ENCODE measurements around the gene HSD17B12.

HSD17B12 gene

DNA sequence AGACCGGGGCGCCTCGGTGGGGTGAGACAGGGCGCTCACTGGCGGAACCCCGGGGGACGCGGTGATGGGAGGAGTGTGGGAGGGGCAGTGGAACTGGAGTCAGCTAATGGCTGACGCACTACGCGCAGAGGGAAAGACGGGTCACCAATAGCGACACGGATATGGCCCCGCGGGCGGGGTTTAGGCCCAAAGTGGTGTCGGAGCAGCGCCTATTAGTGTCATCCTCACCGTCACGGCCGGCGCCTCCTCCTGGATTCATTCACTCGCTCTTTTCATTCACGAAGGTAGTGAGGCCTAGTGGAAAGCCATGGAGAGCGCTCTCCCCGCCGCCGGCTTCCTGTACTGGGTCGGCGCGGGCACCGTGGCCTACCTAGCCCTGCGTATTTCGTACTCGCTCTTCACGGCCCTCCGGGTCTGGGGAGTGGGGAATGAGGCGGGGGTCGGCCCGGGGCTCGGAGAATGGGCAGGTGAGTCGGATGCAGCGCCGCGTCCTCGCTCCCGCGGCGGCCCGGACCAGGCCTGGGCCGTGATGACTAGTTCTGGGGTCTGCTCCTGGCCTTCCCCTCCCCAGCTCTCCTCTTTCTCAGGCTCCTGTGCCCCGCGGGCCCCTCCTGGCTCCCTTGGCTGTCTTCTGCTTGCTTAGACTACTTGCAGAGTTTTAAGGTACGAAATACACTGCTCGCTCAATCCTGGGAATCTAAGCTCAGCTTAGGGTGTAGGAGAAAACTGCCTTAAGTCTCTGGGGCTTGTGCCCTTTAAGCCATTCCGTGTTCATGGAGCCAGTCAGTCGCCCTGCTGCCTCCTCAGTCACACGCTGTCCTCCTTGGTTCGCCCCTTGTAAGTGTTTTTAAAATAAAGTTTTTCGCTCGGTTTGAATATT, at the start of gene HSD17B12:
Gene HSD17B12 (plus strand): TSS at position 218 of the 880 bp plus-strand sequence. CDS start 90 bp downstream, at position 308.
- Histone ChIP-seq H3K4me1 (ENCODE audit: control insufficient read depth, insufficient read depth, low read length) (peaks cover 32% of the 10 kb centered on the region), H3K36me3 (ENCODE audit: control insufficient read depth, insufficient read depth, low read length, severe bottlenecking) (peaks cover 20% of the 10 kb centered on the region), H3K9me3 (ENCODE audit: control insufficient read depth, low read length) (no peaks in the 10 kb centered on the region), H3K9ac (ENCODE audit: low read length) (peak within 1 kb of the TSS; percentile 97), H3K27me3 (replicated peaks; ENCODE audit: control insufficient read depth, insufficient read depth, low read length) (no peaks in the 10 kb centered on the region), H3K4me3 (ENCODE audit: low read length) (peak within 1 kb of the TSS; percentile 99)
- DNase-seq (ENCODE audit: low read depth), result peak; percentile 99

DNA sequence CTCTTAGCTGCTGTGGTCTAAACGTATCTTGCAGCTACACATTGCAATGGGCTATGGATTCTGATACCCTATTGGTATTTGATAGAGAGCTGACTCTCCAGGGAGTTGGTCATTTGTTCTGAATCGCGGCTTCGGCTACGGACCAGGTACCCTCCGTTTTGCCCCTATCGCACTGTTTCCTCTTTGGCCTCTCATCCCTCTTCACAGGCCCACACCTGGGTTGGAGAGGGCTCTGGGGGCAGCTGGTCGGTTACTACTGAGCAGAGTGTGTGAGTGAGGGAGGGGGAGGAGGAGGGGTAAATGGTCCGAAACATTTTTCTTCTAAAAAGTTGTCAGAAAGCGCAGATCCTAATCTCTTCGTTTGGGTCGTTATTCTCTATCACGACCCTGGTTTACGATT, 48.8 kb upstream of the HSD17B12 start:
- Histone ChIP-seq H3K36me3 (ENCODE audit: control insufficient read depth, insufficient read depth, low read length, severe bottlenecking) (no peaks in the 10 kb centered on the region), H3K27me3 (replicated peaks; ENCODE audit: control insufficient read depth, insufficient read depth, low read length) (peaks cover 11% of the 10 kb centered on the region), H3K9ac (ENCODE audit: low read length) (no peak overlapping the region), H3K4me3 (ENCODE audit: low read length) (no peak overlapping the region), H3K4me1 (ENCODE audit: control insufficient read depth, insufficient read depth, low read length) (no peaks in the 10 kb centered on the region), H3K9me3 (ENCODE audit: control insufficient read depth, low read length) (no peaks in the 10 kb centered on the region)
- DNase-seq (ENCODE audit: low read depth), result no peak

DNA sequence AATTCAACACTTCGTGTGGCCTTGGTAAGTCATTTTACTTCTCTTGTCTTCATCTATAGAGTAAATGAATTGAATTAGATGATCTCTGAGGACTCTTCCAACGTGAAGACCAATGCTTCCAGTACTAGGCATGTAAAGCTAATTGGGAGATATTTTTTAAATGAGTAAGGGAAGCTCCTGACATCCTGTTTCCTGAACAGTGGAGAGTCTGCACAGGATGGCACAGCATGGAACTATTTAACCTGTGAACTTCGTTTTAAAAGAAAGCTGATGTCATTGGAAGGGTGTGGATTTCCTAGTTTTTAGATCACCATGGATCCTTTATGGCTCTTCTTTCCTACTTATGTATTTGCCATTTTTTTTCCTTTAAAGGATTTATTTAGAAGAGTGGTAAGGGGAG, 48.4 kb upstream of the HSD17B12 start:
- DNase-seq (ENCODE audit: low read depth), result no peak
- Histone ChIP-seq H3K4me3 (ENCODE audit: low read length) (no peak overlapping the region), H3K36me3 (ENCODE audit: control insufficient read depth, insufficient read depth, low read length, severe bottlenecking) (no peaks in the 10 kb centered on the region), H3K4me1 (ENCODE audit: control insufficient read depth, insufficient read depth, low read length) (no peaks in the 10 kb centered on the region), H3K9me3 (ENCODE audit: control insufficient read depth, low read length) (no peaks in the 10 kb centered on the region), H3K9ac (ENCODE audit: low read length) (no peak overlapping the region), H3K27me3 (replicated peaks; ENCODE audit: control insufficient read depth, insufficient read depth, low read length) (peaks cover 11% of the 10 kb centered on the region)

DNA sequence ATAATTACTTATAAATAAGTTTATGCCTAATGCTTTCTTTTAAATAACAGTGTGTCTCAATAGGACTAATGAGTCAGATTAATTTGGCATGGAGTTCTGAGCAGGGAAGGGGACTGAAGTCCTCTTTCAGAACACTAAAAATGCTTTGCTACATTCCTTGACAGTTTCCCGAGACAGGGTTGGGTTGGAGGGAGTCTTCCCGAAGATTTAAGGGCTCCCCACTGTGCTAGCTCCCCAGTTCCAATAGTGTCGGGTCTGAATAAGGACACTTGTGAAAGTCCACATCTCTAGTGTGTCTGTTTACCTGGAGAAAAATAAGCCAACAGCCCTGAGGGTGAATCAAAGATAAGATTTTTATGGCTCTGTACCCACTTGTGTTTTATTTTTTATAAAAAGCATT, 41.8 kb upstream of the HSD17B12 start:
- H3K9ac ChIP-seq (ENCODE audit: low read length), result no peak overlapping the region
- H3K27me3 ChIP-seq (replicated peaks; ENCODE audit: control insufficient read depth, insufficient read depth, low read length), result peaks cover 27% of the 10 kb centered on the region
- no peaks in the 10 kb centered on the region for H3K4me1 ChIP-seq (ENCODE audit: control insufficient read depth, insufficient read depth, low read length)
- H3K4me3 ChIP-seq (ENCODE audit: low read length), result no peak overlapping the region
- DNase-seq (ENCODE audit: low read depth), result no peak
- no peaks in the 10 kb centered on the region for H3K36me3 ChIP-seq (ENCODE audit: control insufficient read depth, insufficient read depth, low read length, severe bottlenecking)
- no peaks in the 10 kb centered on the region for H3K9me3 ChIP-seq (ENCODE audit: control insufficient read depth, low read length)

DNA sequence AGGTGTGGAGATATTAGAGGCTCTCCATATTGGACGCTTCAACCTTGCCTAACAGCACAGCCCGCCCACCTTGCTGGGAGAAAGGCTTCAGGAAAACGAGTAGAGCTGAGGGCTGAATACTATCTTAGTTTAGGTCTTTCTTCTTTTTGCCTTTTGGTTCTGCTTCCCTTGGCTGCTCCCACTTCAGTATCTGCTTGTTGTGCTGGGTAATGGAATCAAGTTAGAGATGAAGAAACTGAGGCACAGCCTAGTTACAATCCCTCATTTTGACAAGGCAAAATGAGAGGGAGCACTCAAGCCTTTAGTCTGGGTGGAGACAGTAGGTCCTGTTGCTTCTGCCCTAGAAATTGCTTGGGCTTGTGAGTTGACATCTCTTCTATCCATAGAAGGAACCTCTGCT, 41.3 kb upstream of the HSD17B12 start:
- DNase-seq (ENCODE audit: low read depth), result no peak
- no peaks in the 10 kb centered on the region for H3K9me3 ChIP-seq (ENCODE audit: control insufficient read depth, low read length)
- H3K4me3 ChIP-seq (ENCODE audit: low read length), result no peak overlapping the region
- H3K9ac ChIP-seq (ENCODE audit: low read length), result no peak overlapping the region
- H3K4me1 ChIP-seq (ENCODE audit: control insufficient read depth, insufficient read depth, low read length), result no peaks in the 10 kb centered on the region
- H3K27me3 ChIP-seq (replicated peaks; ENCODE audit: control insufficient read depth, insufficient read depth, low read length), result peaks cover 27% of the 10 kb centered on the region
- no peaks in the 10 kb centered on the region for H3K36me3 ChIP-seq (ENCODE audit: control insufficient read depth, insufficient read depth, low read length, severe bottlenecking)

DNA sequence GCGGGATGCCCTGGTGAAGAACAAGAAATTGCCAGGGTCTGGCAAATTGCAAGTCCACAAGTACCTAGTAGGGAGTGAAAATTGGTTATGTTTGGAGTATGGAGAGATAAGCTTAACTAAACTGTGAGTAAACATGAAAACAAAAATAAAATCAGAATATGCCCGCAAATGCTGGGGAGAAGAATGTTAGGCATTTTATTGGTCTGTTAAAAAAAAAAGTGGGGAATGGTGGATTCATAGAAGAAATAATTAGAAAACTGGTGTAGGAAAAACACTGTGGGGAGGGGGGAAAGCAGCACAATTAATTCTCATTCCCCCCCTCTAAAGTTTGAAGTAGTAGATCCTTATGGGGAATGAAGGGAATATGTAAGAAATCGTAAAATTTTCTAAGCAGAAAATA, 40.6 kb upstream of the HSD17B12 start:
- DNase-seq (ENCODE audit: low read depth), result no peak
- Histone ChIP-seq H3K4me1 (ENCODE audit: control insufficient read depth, insufficient read depth, low read length) (peaks cover 1% of the 10 kb centered on the region), H3K4me3 (ENCODE audit: low read length) (no peak overlapping the region), H3K9ac (ENCODE audit: low read length) (no peak overlapping the region), H3K36me3 (ENCODE audit: control insufficient read depth, insufficient read depth, low read length, severe bottlenecking) (no peaks in the 10 kb centered on the region), H3K9me3 (ENCODE audit: control insufficient read depth, low read length) (no peaks in the 10 kb centered on the region), H3K27me3 (replicated peaks; ENCODE audit: control insufficient read depth, insufficient read depth, low read length) (peaks cover 23% of the 10 kb centered on the region)

DNA sequence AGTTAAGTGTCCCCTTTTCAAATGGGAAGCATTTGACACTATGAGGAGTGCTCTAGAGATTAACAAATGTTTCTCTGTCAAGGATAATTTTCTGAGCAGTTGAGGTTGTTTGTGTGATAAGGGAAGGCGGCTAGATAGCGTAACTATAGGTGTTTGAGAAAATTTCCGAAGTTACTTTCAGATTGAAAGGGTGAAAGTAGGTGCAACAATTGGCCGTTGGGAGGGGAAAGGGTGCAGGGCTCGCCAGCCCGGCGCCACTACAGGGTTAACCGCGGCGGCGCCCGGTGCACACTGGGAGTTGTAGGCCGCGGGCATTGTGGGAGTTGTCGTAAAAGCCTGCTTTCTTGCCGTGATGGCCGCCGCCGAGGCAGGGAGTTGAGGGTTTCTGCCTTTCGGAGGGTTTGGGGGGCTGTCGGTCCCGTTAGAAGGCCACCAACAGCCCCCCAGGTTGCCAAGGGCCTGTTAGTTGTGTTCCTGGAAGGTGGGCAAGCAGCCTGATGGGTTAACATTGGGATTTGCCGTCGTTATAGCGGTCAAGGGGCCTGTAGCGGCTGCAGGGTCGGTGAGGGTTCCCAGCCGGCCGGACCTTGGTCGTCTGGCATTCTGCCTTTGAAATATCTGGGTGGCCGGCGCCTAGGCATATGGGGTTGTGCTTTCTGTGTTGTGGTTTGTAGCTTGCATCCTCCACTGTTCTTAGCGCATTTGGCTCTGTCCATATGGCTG, 36.5 kb upstream of the HSD17B12 start:
- H3K4me1 ChIP-seq (ENCODE audit: control insufficient read depth, insufficient read depth, low read length), result peaks cover 18% of the 10 kb centered on the region
- H3K9ac ChIP-seq (ENCODE audit: low read length), result peak overlapping the region; percentile 97
- H3K36me3 ChIP-seq (ENCODE audit: control insufficient read depth, insufficient read depth, low read length, severe bottlenecking), result no peaks in the 10 kb centered on the region
- peaks cover 9% of the 10 kb centered on the region for H3K27me3 ChIP-seq (replicated peaks; ENCODE audit: control insufficient read depth, insufficient read depth, low read length)
- H3K4me3 ChIP-seq (ENCODE audit: low read length), result peak overlapping the region; percentile 91
- DNase-seq (ENCODE audit: low read depth), result peak; percentile 96
- no peaks in the 10 kb centered on the region for H3K9me3 ChIP-seq (ENCODE audit: control insufficient read depth, low read length)

DNA sequence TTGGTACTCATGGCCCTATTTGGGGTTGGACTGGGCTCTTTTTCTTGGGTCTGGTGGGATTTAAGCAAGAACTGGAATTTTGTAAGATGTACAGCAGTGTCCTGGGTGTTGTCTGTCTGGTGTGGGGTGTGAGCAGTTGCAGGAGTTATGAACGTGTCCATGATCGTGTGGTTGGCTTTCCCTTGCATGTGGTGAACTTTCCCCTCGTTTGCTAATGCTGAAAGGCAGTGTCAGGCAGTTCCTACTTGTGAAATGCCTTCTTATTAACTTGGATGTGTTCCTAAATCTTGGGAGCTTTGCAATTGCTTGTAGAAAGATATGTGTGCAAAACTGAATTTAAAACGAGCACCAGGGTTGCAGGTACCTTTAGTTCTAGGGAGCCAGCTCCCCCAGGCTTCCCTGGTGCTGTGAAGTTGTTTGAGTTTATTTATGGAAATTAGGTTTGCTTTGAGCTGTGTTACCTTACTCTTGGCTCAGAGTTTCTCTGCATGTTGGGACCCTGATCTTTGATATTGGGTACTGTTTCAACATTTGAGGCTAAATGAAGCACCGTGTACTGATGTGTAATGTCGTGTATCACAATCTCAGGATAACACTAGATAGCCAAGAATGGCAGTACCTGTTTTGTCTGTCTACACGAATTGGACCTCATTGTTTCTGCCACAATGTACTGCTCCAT, 35.8 kb upstream of the HSD17B12 start:
- H3K27me3 ChIP-seq (replicated peaks; ENCODE audit: control insufficient read depth, insufficient read depth, low read length), result peaks cover 2% of the 10 kb centered on the region
- peak; percentile 38 for DNase-seq (ENCODE audit: low read depth)
- H3K4me1 ChIP-seq (ENCODE audit: control insufficient read depth, insufficient read depth, low read length), result peaks cover 18% of the 10 kb centered on the region

DNA sequence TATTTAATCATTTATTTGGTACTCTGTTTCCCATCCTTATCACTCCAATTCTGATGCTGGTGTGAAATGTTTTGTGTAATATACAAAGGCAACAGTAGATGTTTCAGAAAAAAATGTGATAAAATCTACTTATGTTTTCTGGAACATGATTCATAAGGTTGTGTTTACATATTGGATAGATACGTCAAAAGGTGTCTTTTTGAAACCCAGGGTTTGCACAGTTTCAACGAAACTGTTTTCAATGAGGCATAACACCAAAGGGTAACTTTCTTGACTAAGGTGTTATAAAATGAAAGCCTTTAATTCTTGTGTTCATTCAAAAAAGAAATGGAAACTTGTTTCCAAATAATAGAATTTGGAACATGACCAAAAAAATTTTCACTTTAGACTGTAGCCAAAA, 33.8 kb upstream of the HSD17B12 start:
- Histone ChIP-seq H3K4me3 (ENCODE audit: low read length) (no peak overlapping the region), H3K4me1 (ENCODE audit: control insufficient read depth, insufficient read depth, low read length) (peaks cover 18% of the 10 kb centered on the region), H3K36me3 (ENCODE audit: control insufficient read depth, insufficient read depth, low read length, severe bottlenecking) (no peaks in the 10 kb centered on the region), H3K27me3 (replicated peaks; ENCODE audit: control insufficient read depth, insufficient read depth, low read length) (no peaks in the 10 kb centered on the region), H3K9me3 (ENCODE audit: control insufficient read depth, low read length) (no peaks in the 10 kb centered on the region), H3K9ac (ENCODE audit: low read length) (no peak overlapping the region)
- DNase-seq (ENCODE audit: low read depth), result no peak

More for the DNA sequence above, 35.8 kb upstream of the HSD17B12 start:
- Histone ChIP-seq H3K9ac (ENCODE audit: low read length) (peak overlapping the region; percentile 97), H3K4me3 (ENCODE audit: low read length) (peak overlapping the region; percentile 91), H3K9me3 (ENCODE audit: control insufficient read depth, low read length) (no peaks in the 10 kb centered on the region), H3K36me3 (ENCODE audit: control insufficient read depth, insufficient read depth, low read length, severe bottlenecking) (no peaks in the 10 kb centered on the region)

DNA sequence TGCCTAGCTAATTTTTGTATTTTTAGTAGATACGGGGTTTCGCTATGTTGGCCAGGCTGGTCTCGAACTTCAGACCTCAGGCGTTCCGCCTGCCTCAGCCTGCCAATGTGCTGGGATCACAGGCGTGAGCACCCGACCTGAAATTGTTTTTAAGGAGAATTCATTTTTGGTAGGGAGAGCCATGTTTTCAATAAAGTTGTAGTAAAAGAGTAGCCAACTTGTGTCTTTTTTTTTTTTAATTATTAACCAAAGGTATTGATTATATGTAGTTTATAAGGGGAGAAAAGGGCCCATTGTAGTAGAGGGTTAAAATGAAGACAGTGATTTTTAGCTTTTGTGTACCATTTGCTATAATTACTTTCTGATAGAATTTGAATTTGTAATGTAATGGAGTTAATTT, 31.6 kb upstream of the HSD17B12 start:
- Histone ChIP-seq H3K4me1 (ENCODE audit: control insufficient read depth, insufficient read depth, low read length) (peaks cover 18% of the 10 kb centered on the region), H3K9ac (ENCODE audit: low read length) (no peak overlapping the region), H3K9me3 (ENCODE audit: control insufficient read depth, low read length) (no peaks in the 10 kb centered on the region), H3K4me3 (ENCODE audit: low read length) (no peak overlapping the region), H3K27me3 (replicated peaks; ENCODE audit: control insufficient read depth, insufficient read depth, low read length) (no peaks in the 10 kb centered on the region), H3K36me3 (ENCODE audit: control insufficient read depth, insufficient read depth, low read length, severe bottlenecking) (no peaks in the 10 kb centered on the region)
- DNase-seq (ENCODE audit: low read depth), result no peak

DNA sequence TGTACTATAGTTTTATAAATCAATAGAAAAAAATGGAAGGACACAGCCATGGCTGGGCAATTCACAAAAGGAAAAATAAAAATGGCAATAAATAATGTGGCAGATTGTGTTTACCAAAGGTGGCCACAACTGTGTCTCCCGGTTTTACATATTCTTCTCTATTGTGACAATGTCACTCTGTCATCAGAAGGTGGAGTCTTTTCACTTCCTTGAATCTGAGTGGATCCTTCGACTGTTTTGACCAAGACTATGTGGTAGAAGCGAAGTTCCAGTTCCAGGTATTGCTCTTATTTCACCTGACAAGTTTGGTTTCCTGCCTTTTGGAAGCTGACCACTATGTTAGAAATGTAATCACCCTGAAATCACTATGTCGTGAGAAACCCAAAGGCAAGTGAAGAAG, 31.0 kb upstream of the HSD17B12 start:
- Histone ChIP-seq H3K9me3 (ENCODE audit: control insufficient read depth, low read length) (no peaks in the 10 kb centered on the region), H3K36me3 (ENCODE audit: control insufficient read depth, insufficient read depth, low read length, severe bottlenecking) (no peaks in the 10 kb centered on the region), H3K4me1 (ENCODE audit: control insufficient read depth, insufficient read depth, low read length) (peaks cover 18% of the 10 kb centered on the region), H3K27me3 (replicated peaks; ENCODE audit: control insufficient read depth, insufficient read depth, low read length) (no peaks in the 10 kb centered on the region), H3K9ac (ENCODE audit: low read length) (no peak overlapping the region), H3K4me3 (ENCODE audit: low read length) (no peak overlapping the region)
- DNase-seq (ENCODE audit: low read depth), result no peak
